Kidney glomerular epithelial cell (primary cell): ENCODE measurements around the gene CMC1.
"Not testable (repeated sequence)": the region's sequence is repeated elsewhere in the genome, so short reads cannot be mapped to it uniquely, and the experiment has no call there.

ENCODE experiments used
- DNase-seq: peaks from one replicate; lab custom pipeline; 2025; lab: John Stamatoyannopoulos, UW

CMC1 gene, protein sequence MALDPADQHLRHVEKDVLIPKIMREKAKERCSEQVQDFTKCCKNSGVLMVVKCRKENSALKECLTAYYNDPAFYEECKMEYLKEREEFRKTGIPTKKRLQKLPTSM

DNA sequence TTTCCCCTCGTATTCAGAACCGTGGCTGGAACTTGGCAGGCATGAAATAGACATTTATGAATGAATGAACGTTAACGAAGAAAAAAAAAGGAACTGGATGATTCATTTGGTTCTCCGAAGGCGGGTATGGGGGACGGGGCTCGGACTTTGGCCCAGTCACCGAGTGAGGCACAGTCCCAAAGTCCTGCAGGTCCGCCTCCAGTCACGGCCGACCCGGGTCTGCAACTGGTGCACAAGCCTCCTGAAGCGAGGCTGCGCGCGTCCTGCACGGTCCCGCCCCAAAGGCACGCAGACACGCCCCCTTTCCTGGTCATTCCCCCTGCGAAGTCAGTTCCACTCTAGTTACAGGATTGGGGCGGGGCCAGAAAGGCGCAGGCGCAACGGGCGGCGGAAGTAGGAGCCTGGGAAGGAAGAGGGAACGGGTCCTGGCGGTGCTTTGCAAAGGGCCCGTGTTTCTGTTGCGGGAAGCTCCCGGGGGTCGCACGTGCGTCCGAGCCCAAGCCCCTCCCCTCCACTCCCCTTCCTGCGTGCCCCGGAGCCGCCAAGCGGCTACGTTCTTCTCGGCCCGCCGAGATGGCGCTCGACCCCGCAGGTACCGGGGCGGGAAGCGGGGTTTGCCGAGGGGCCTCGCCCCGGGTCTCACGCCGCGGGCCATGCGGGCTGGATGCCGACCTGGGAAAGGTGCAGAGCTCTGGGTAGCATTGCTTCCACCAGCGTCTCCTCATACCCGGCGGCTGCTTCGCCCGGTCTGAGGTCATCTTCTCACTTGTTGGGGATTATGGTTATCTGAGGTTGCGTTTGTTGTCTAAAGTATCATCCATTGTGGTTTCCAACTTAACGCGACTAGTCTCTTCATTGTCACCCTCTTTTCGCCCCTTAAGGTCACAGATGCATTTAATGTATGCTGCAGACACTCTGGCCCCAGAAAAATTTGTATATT lies at the start of gene CMC1:
CMC1 (plus strand) TSS at position 399 of the 940 bp plus-strand sequence; CDS start at position 574, 175 bp downstream.
- peak; percentile 98 for DNase-seq

GRCh38 chr3:28198161-28198560 lies 43.3 kb upstream of the CMC1 start:
- no peak for DNase-seq

DNA sequence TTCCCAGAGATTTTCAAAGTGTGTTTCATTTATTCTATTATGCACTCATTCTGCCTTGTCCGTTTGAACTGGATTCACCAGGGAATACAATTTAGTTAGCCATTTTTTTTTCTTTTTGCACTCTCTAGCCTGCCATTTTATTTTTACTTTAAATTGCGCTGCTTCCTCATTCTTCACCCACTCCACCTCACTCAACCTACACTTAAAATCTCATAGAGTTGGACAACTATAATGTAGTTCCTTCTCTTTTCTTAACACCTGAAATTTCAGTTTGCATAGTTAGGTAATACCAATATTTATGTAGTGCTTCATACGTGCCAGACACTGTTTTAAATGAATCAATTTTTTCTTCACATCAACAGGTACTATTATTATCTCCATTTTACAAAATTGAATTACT lies 42.4 kb upstream of the CMC1 start:
- DNase-seq = no peak

GRCh38 chr3:28199643-28200042 lies 41.8 kb upstream of the CMC1 start:
- not testable (repeated sequence) for DNase-seq

DNA sequence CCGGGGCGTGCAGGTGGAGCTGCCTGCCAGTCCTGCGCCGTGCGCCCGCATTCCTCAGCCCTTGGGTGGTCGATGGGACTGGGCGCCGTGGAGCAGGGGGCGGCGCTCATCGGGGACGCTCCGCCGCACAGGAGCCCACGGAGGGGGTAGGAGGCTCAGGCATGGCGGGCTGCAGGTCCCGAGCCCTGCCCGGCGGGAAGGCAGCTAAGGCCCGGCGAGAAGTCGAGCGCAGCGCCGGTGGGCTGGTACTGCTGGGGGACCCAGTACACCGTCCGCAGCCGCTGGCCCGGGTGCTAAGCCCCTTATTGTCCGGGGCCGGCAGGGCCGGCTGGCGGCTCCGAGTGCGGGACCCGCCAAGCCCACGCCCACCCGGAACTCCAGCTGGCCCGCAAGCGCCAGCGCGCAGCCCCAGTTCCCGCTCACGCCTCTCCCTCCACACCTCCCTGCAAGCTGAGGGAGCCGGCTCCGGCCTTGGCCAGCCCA lies 41.0 kb upstream of the CMC1 start:
- not testable (repeated sequence) for DNase-seq

GRCh38 chr3:28206479-28206878 lies 34.9 kb upstream of the CMC1 start:
- no peak for DNase-seq

GRCh38 chr3:28207000-28207733 lies 34.3 kb upstream of the CMC1 start:
- no peak for DNase-seq

DNA sequence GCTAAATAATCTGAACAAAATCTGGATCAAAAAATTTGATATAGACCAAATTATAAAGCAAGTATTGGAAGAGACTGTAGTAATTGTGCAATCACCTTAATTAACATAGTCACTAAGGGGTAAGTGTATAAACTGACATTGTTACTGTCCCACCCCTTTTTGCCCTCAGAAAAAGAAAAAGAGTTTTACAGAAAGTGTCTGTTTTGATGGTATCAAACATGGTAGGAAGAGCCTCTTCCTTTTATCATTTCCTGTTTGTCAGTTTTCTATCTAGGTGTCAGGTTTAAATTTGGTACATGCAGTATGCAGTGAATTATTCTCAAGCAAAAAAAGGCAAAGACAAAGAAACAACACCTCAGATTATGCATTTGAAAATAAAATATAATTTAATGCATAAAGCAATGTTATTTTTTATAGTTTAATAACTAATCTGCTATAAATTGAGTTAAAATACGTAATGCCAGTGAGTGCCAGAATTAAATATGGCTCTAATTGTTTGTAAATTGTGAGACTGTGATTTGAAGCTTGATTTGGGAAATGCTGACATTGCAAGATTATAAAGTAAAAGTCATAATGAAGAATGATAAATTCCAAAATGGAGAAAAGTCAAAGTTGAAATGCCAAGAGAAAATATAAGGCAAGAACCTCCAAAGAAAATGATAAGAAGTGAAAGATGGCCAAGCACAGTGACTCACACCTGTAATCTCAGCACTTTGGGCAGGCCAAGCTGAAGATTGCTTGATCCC lies 30.3 kb upstream of the CMC1 start:
- no peak for DNase-seq

- DNase-seq = no peak
Observed at GRCh38 chr3:28212681-28213080, 28.7 kb upstream of the CMC1 start.

DNA sequence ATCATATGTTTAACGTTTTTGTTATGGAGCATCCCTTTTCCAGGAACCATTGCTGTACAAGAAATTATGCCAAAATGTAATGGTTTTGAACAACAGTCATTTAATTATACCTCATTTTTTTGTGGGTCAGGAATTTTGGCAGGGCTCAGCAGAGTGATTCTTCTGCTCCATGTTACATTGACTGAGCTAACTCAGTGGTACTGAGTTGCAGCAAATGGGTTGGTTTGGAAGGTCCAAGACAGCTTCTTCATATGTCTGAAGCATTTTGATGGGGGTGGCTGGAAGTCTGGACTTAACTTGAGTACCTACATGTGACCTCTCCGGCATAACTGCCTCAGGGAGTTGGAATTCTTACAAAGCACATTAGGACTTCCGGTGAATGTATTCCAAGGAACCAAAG lies 26.0 kb upstream of the CMC1 start:
- no peak for DNase-seq

DNA sequence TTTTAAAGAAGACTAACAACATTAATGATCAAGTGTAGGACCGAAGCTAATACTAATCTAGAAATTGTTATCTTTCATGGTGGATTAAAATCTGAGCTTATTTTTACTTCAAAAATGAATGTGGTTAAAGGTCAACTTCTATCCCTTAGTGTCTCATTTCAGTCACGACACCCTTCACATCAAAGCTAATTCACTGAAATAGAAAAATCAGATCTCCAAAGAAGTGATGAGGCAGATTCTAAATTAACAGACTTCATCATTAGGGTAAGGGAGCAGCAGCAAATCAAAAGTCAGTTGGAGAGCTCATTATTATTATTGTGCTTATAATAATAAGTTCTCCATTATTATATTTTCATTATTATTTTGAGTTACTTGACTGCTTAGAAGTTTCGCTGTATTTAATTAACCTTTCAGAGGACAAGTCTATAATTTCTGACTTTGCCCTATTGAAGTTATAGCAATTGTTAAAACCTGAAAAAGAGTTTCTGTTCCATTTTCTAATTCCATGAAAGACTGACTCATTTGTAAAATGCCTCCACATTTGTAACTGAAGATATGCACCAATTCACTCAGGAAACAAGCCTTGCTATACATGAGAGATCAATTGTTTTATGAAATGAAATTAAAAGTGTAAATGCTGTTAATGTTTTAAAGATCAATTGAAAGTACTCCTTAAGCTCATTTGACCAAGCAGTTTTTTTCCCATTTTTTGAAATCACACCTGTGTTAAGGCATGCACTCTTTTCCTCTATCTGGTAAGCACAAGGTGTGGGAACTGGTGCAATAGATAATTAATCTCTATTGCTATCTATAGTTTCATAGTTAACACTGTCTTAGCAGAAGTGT lies 23.1 kb upstream of the CMC1 start:
- DNase-seq = no peak

GRCh38 chr3:28218917-28219198 lies 22.6 kb upstream of the CMC1 start:
- DNase-seq = no peak

DNA sequence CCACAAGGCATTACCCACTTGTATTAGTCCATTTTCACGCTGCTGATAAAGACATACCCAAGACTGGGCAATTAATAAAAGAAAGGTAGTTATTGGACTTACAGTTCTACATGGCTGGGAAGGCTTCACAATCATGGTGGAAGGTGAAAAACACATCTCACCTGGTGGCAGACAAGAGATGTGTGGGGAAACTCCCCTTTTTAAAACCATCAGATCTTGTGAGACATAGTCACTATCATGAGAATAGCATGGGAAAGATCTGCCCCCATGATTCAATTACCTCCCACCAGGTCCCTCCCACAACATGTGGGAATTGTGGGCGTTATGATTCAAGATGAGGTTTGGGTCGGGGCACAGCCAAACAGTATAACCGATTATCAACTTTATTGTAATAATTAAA lies 17.0 kb upstream of the CMC1 start:
- DNase-seq = no peak

DNA sequence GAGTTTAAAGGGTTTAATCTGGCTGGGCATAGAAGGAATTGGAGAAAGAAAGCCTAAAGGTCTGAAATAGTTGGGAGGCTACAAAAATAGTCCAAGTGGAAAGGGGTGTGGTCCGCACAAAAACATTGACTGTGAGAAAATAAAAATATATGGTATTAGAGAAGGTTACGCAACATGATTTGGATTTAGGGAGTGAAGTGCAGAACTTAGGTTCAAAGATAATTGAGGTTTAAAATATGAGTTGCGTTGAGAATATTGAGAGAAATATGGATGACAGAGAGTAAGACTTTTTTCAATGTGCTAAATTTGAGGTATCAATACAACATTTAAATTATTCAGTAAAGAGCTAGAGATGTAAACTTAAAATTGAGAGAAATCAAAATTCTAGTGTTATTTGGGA lies 15.4 kb upstream of the CMC1 start:
- no peak for DNase-seq

GRCh38 chr3:28228623-28229022 lies 12.8 kb upstream of the CMC1 start:
- DNase-seq = no peak

DNA sequence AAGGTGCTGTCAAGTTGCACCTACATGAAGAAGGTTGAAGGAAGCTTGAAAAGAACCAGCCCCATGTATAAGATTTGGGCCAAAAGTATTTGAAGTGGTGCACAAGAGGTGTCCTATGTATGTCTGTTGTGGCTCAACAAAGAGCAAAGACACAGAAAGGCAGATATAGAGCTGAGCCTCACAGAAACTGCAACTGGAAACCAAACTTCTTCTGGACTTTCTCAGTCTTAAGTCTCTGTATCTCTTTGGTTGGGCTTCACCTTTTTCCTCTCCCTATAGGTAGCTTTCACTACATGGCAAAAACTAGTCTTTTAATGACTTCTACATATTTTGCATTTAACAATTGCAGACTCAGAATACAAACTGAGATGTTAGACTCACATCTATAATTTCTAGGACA lies 8.8 kb upstream of the CMC1 start:
- no peak for DNase-seq

- DNase-seq = no peak
Observed at GRCh38 chr3:28234454-28234853, 7.0 kb upstream of the CMC1 start.

GRCh38 chr3:28239108-28239507 lies 2.3 kb upstream of the CMC1 start:
- no peak for DNase-seq

DNA sequence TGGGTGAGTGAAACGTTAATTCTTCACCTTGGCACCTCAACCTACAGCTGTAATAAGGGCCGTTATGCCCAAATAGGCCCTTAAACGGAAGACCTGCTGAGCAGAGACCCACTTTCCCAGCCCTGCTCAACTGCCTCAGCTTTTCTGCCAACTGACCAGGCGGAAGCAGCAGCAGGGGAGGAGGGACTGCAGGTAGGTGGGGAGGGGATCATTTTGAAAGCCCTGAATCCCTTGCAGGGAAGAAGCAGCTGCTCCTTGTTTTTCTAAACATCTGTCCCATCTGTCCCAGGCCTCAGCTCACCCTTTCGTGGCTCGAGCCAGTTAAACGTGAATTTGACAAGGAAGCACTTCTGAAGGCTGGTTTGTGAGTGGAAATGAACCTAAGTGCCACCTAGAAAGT lies 978 bp upstream of the CMC1 start:
- no peak for DNase-seq

- no peak for DNase-seq
Observed at GRCh38 chr3:28242519-28242918, 1.1 kb downstream of the CMC1 start.

DNA sequence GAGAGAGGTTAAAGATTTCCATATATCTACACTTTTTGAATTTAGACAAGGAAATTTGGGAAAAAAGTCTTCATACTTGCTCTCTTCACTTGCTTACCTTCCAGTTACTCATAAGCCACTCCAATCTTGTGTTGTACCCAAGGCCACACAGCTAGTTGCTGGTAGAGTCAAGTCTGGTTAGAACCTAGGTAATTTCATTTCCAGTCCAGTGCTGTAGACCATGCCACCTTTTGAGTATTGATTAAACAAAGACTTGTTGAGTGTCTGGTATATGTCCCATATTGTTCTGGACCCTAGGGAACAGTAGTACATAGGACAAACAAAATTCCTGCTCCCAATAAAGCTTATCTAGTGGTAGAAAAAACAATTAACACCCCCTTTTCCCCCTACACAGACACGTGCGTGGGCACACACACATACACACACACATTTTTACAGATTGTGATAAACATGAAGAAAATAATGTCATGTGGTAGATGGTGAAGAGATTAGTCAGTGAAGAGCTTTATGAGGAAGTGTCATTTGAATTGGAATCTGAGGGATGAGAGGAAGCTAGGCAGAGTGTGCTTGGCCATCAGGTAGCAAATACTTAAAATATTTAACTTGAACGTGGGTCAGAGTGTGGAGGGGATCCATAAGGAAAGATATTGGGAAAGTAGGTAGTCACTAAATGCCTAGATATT lies 2.1 kb downstream of the CMC1 start:
- DNase-seq = no peak
